A673 (cell line): ENCODE results near the gene LSM6.

Experiments
- EZH2 ChIP-seq: fragments of 200-600 bp; sonication (generic); IDR thresholded peaks from 2 replicates; pipeline ENCODE4 v1.6.1; 2017; ENCODE audit warnings: borderline replicate concordance, low read depth, mild to moderate bottlenecking, mixed read lengths, antibody characterized with exemption, low read length; ENCODE audit not compliant: poor library complexity, severe bottlenecking
- TF ChIP-seq, protein P1 (sequence below): fragments of 300-800, 200-600 bp; sonication (generic); conservative IDR thresholded peaks from 2 replicates; pipeline ENCODE4 v1.5.1; 2017; ENCODE audit warnings: low read depth, mild to moderate bottlenecking, antibody characterized with exemption, low read length, moderate library complexity, mixed read lengths

- TF ChIP-seq, protein P1, sequence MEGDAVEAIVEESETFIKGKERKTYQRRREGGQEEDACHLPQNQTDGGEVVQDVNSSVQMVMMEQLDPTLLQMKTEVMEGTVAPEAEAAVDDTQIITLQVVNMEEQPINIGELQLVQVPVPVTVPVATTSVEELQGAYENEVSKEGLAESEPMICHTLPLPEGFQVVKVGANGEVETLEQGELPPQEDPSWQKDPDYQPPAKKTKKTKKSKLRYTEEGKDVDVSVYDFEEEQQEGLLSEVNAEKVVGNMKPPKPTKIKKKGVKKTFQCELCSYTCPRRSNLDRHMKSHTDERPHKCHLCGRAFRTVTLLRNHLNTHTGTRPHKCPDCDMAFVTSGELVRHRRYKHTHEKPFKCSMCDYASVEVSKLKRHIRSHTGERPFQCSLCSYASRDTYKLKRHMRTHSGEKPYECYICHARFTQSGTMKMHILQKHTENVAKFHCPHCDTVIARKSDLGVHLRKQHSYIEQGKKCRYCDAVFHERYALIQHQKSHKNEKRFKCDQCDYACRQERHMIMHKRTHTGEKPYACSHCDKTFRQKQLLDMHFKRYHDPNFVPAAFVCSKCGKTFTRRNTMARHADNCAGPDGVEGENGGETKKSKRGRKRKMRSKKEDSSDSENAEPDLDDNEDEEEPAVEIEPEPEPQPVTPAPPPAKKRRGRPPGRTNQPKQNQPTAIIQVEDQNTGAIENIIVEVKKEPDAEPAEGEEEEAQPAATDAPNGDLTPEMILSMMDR: no peak
- no peak for TF ChIP-seq EZH2
These were observed 60.2 kb downstream of the LSM6 start for GRCh38 chr4:146235654-146236177.
